Right lobe of liver (tissue), 4 donors: ENCODE results near the gene S100G.

Experiments
- POLR2A ChIP-seq: fragments of 450-650 bp; IDR thresholded peaks from one replicate; pipeline ENCODE4 v1.6.1; 2017; ENCODE audit warnings: antibody characterized with exemption, mild to moderate bottlenecking
- TF ChIP-seq, protein P1 (sequence below), 4 donors: fragments of 200-600 bp in 3 of 4; fragments of 450-650 bp in 1 of 4; IDR thresholded peaks; one replicate each; pipeline versions ENCODE4 v1.5.1 to v1.8.0; 2016 to 2022; ENCODE audit warnings: antibody characterized with exemption in 4 of 4, mild to moderate bottlenecking in 2 of 4
- donor health status: DM: no; HTN: no; CAD: no.
- donor health status: DM: no; HTN: no; CAD: no.
- donor health status: DM: no; HTN: yes; CAD: no.

DNA sequence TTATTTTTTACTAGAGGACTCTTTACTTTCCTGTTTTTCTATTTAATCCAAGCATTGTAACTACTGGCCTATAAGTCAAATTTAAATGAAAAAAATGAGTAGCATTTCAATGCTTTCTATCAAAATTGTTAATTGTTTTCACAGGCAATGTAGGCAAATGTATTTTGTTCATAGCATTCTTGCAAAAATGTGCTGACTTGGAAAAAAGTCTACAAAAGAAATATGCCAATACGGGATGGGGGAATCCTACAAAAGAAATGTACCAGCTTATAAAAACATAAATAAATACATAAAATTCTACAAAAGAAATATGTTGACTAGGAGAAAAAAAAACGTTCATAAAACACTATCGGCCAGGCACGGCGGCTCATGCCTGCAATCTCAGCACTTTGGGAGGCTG, 14.9 kb upstream of the S100G start:
- TF ChIP-seq, protein P1, sequence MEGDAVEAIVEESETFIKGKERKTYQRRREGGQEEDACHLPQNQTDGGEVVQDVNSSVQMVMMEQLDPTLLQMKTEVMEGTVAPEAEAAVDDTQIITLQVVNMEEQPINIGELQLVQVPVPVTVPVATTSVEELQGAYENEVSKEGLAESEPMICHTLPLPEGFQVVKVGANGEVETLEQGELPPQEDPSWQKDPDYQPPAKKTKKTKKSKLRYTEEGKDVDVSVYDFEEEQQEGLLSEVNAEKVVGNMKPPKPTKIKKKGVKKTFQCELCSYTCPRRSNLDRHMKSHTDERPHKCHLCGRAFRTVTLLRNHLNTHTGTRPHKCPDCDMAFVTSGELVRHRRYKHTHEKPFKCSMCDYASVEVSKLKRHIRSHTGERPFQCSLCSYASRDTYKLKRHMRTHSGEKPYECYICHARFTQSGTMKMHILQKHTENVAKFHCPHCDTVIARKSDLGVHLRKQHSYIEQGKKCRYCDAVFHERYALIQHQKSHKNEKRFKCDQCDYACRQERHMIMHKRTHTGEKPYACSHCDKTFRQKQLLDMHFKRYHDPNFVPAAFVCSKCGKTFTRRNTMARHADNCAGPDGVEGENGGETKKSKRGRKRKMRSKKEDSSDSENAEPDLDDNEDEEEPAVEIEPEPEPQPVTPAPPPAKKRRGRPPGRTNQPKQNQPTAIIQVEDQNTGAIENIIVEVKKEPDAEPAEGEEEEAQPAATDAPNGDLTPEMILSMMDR (IDR thresholded peaks at IDR 0.05) = no peak
- no peak for TF ChIP-seq POLR2A
